K562 (cell line): Measurements from ENCODE around the gene DSTYK. TPM values are rescaled to one million over a fixed set of nuclear protein-coding genes. Genes with fewer than 3 reads are reported as not detected.

Experiments
- ATAC-seq: fragments of 200-7000 bp; cut with Tn5 transposase; 3 replicates; pipeline ENCODE4 v1.9.1; 2020; ENCODE audit warnings: moderate library complexity
- BruUV-seq: library from RNA; stranded (reverse); fragments of 400-500 nt; replicated peaks from 2 replicates; lab custom pipeline; 2021; lab: Mats Ljungman, UMichigan
- CTCF ChIA-PET: fragments of 300-600 bp; formaldehyde crosslinking; extraction: SDS; loops from one replicate; lab custom pipeline; 2021; ENCODE audit warnings: low intra/inter-chr PET ratio; lab: Yijun Ruan, JAX
- POLR2A ChIA-PET: fragments of 300-600, 350-650 bp; sonication (Branson Sonifier 250); formaldehyde crosslinking; extraction: SDS; loops from one replicate; lab custom pipeline; 2021; ENCODE audit warnings: antibody characterized with exemption, inconsistent platforms; lab: Yijun Ruan, JAX
- DNase-seq, 4 experiments: peaks; one replicate each; pipeline versions ENCODE4 v3.0.0 to v3.0.0-alpha.2; 2011 to 2018; ENCODE audit warnings: low spot score in 3 of 4, mixed read lengths in 3 of 4; ENCODE audit errors: extremely low read depth in 1 of 4
- FAIRE-seq: peaks from 2 replicates; lab custom pipeline; 2011; peaks lifted over from hg19 to GRCh38; lab: Jason Lieb, UNC
- H2AFZ ChIP-seq: 2 replicates; pipeline ENCODE4 v1.6.0; 2011; ENCODE audit warnings: low read depth, low read length, control low read depth, inconsistent platforms
- H3K27ac ChIP-seq: fragments of 200-600 bp; 3 replicates; pipeline ENCODE4 v1.8.0; 2011; ENCODE audit warnings: low read depth, mild to moderate bottlenecking, control low read depth, inconsistent platforms, low read length, moderate library complexity, mixed read lengths; ENCODE audit errors: extremely low read depth
- H3K27me3 ChIP-seq, 2 experiments: fragments of 300-600 bp in 1 of 2; 2 replicates in 1 of 2; 3 replicates in 1 of 2; pipeline versions ENCODE4 v1.6.0 to v1.8.0; 2011; ENCODE audit warnings: inconsistent platforms in 2 of 2, low read length in 2 of 2, mild to moderate bottlenecking in 1 of 2, mixed read lengths in 1 of 2, moderate library complexity in 1 of 2; ENCODE audit not compliant: control insufficient read depth in 2 of 2, insufficient read depth in 2 of 2
- H3K36me3 ChIP-seq: fragments of 300-600 bp; 3 replicates; pipeline ENCODE4 v1.8.0; 2011; ENCODE audit warnings: mild to moderate bottlenecking, low read length, inconsistent platforms; ENCODE audit not compliant: control insufficient read depth, insufficient read depth
- H3K4me1 ChIP-seq, 2 experiments: fragments of 200-600 bp in 1 of 2; replicated peaks in 1 of 2; 2 replicates in 1 of 2; 3 replicates in 1 of 2; pipeline versions ENCODE4 v1.5.1 to v1.8.0; 2011; ENCODE audit warnings: inconsistent platforms in 2 of 2, low read length in 2 of 2, mild to moderate bottlenecking in 1 of 2, mixed read lengths in 1 of 2, moderate library complexity in 1 of 2; ENCODE audit not compliant: control insufficient read depth in 2 of 2, insufficient read depth in 2 of 2
- H3K4me2 ChIP-seq: 2 replicates; pipeline ENCODE4 v1.6.1; 2011; ENCODE audit warnings: low read length, control low read depth, inconsistent platforms, mixed read lengths; ENCODE audit not compliant: insufficient read depth
- H3K4me3 ChIP-seq: fragments of 200-600 bp; sonication (generic), shearing (Covaris generic); 2 replicates; pipeline ENCODE4 v1.5.1; 2016; ENCODE audit warnings: control low read depth, inconsistent platforms
- H3K79me2 ChIP-seq: fragments of 200-600 bp; 3 replicates; pipeline ENCODE4 v1.8.0; 2011; ENCODE audit warnings: low read length, inconsistent platforms; ENCODE audit not compliant: control insufficient read depth, insufficient read depth
- H3K9ac ChIP-seq, 2 experiments: 2 replicates each; pipeline versions ENCODE4 v1.6.0 to v1.6.1; 2011; ENCODE audit warnings: low read depth in 2 of 2, low read length in 2 of 2, control low read depth in 1 of 2, inconsistent platforms in 1 of 2, mild to moderate bottlenecking in 1 of 2, mixed read lengths in 1 of 2; ENCODE audit not compliant: insufficient read depth in 1 of 2
- H3K9me1 ChIP-seq: one replicate; pipeline ENCODE4 v1.6.0; 2011; ENCODE audit warnings: inconsistent platforms, mild to moderate bottlenecking, low read length, moderate library complexity; ENCODE audit not compliant: control insufficient read depth, insufficient read depth
- H3K9me3 ChIP-seq: replicated peaks from 2 replicates; pipeline ENCODE4 v1.5.1; 2011; ENCODE audit warnings: low read depth, low read length, inconsistent platforms; ENCODE audit not compliant: control insufficient read depth, insufficient read depth
- H4K20me1 ChIP-seq: replicated peaks from 2 replicates; pipeline ENCODE4 v1.6.1; 2011; ENCODE audit warnings: low read length, inconsistent platforms, mixed read lengths; ENCODE audit not compliant: control insufficient read depth, insufficient read depth
- CBX1 ChIP-seq: sonication (generic); IDR thresholded peaks from 2 replicates; pipeline ENCODE4 v1.6.1; 2016; ENCODE audit warnings: antibody characterized with exemption, low read depth, mild to moderate bottlenecking
- DDX20 ChIP-seq: fragments of 450-650 bp; IDR thresholded peaks from 2 replicates; pipeline ENCODE4 v1.6.1; 2016; ENCODE audit warnings: missing genetic modification characterization, low read depth, mild to moderate bottlenecking, missing compliant biosample characterization, moderate library complexity
- FOSL1 ChIP-seq: fragments of 200-800 bp; sonication (Bioruptor generic); conservative IDR thresholded peaks from 2 replicates; pipeline ENCODE4 v1.6.1; 2016; ENCODE audit warnings: missing genetic modification characterization, missing compliant biosample characterization
- IRF2 ChIP-seq: sonication (generic); formaldehyde crosslinking; IDR thresholded peaks from 2 replicates; pipeline ENCODE4 v1.8.1; 2022; ENCODE audit warnings: mild to moderate bottlenecking, missing genetic modification reagents
- KLF10 ChIP-seq: fragments of 250-450 bp; sonication (Bioruptor Pico); IDR thresholded peaks from 2 replicates; pipeline ENCODE4 v1.6.1; 2021; ENCODE audit warnings: matching md5 sums
- RCOR1 ChIP-seq, 2 experiments: IDR thresholded peaks; 2 replicates each; pipeline ENCODE4 v1.6.1; 2012; ENCODE audit warnings: low read depth in 2 of 2, low read length in 2 of 2, borderline replicate concordance in 1 of 2, improper control_type of control experiment in 1 of 2
- SNAPC5 ChIP-seq: fragments of 250-450 bp; sonication (Bioruptor Pico); IDR thresholded peaks from 2 replicates; pipeline ENCODE4 v1.8.0; 2021; ENCODE audit warnings: moderate library complexity, mild to moderate bottlenecking, inconsistent platforms
- WGBS: fragments of 100-300 bp; shearing (Covaris generic); methylation state at CpG from one replicate; pipeline ENCODE4 v1.1.6; 2016; ENCODE audit warnings: low coverage, mixed read lengths; ENCODE audit not compliant: insufficient coverage; ENCODE audit errors: missing lambda C conversion rate; 5-methylcytosine and 5-hydroxymethylcytosine counted together
- in situ Hi-C: fragments of 300-500 bp; cut with MboI; formaldehyde crosslinking; loops from 4 replicates; pipeline ENCODE4 v1.15.0; 2018; ENCODE audit warnings: inconsistent platforms, mixed read lengths
- intact Hi-C: fragments of 100-400 bp; cut with micrococcal nuclease; formaldehyde crosslinking; loops from 2 replicates; pipeline ENCODE4 v1.14.2; 2022
- polyA plus RNA-seq, 8 experiments: library from polyadenylated mRNA; depleted of rRNA in 4 of 8; stranded (reverse) in 5 of 8; unstranded in 3 of 8; fragments of >200 nt; fragmentation: Nextera tagmentation in 2 of 8; fragmentation: Illumina TruSeq in 1 of 8; extraction: Ambion mirVana in 2 of 8; extraction: Trizol in 1 of 8; gene quantifications; 2 replicates each; pipeline versions ENCODE4 v1.2.1 to v1.2.3, GENCODE V29; 2011 to 2014; ENCODE audit warnings: inconsistent platforms in 1 of 8, missing spikeins in 1 of 8
- total RNA-seq, 7 experiments: library from RNA; depleted of rRNA in 6 of 7; stranded (reverse); fragments of >200 nt in 6 of 7; fragmentation: Illumina TruSeq in 2 of 7; extraction: Trizol in 2 of 7; gene quantifications; 2 replicates each; pipeline versions ENCODE4 v1.2.1 to v1.2.3, GENCODE V29; 2011 to 2021; ENCODE audit warnings: low replicate concordance in 1 of 7

The DSTYK gene
- total and polyA plus RNA-seq, 9 of the 15 experiments (the other 6 are each of a cell fraction or from before 2014, with no cell fraction given) = 4.2 to 7.1 (median 6.2) TPM

DNA sequence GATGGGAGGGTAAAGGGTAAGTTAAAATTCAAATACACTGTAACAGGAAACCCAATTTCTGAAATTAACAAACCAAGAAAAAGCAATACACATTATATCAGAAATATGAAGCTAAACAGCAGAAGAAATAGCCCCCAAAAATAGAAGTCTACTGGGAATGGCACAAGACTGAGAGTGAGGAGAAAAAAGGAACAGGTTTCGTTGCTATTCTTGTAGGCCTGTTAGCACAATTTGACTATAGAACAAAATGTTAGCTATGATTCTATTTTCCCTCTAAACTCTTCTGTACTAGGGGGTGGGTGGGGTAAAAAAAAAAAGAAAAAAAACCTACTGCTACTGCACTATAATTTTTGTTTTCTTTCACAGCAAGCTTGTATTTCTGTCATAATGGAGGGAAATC, 102.2 kb downstream of the DSTYK start (continued):
- TF ChIP-seq CBX1 = no peak

GRCh38 chr1:205108464-205108863, 103.0 kb downstream of the DSTYK start:
- no TSS peak for BruUV-seq
- Histone ChIP-seq H3K79me2 (peaks cover 7% of the 10 kb centered on the region; the same call in 2 of the 3 replicates), H3K4me1 (no peaks in the 10 kb centered on the region), H4K20me1 (no peaks in the 10 kb centered on the region), H3K36me3 (peaks cover 85% of the 10 kb centered on the region), H3K9me1 (no peaks in the 10 kb centered on the region), H3K9me3 (no peaks in the 10 kb centered on the region), H2AFZ (no peak overlapping the region), H3K4me3 (no peak overlapping the region), H3K9ac (no peak overlapping the region), H3K4me2 (no peak overlapping the region), H3K27ac (no peak overlapping the region), H3K27me3 (no peaks in the 10 kb centered on the region)
- ChIA-PET POLR2A (interaction anchor here (1.4 to 4.4 kb wide), 2 partner anchors 12 to 24 kb away, joined by 3 to 55 read pairs; partner anchors contain the start of genes RBBP5 and TMEM81), CTCF (no interaction called here)
- FAIRE-seq = no peak
- DNase-seq = no peak
- no peak for TF ChIP-seq RCOR1 (IDR thresholded peaks at IDR 0.05; ENCODE audit: borderline replicate concordance in 1 of 2, low read depth in 2 of 2, low read length in 2 of 2)
- TF ChIP-seq FOSL1 (tag) = no peak
- TF ChIP-seq IRF2 (CRISPR knock-in tag) = no peak
- TF ChIP-seq SNAPC5 (CRISPR knock-in tag) = no peak
- TF ChIP-seq DDX20 (tag) = no peak
- TF ChIP-seq KLF10 = no peak
- in situ Hi-C loops = no loop called here
- 83% methylated on average over 4 of the region's 4 CpGs for WGBS
- intact Hi-C loops = no loop called here
- ATAC-seq = peak; percentile 40
